ENCODE data around the gene DOCK2. TPM values are rescaled to one million over a fixed set of nuclear protein-coding genes. Genes with fewer than 3 reads are reported as not detected.

The DOCK2 gene
- total RNA-seq, 1 experiment from 2014 or later = 4.6 TPM

- H3K27me3 Mint-ChIP-seq (ENCODE audit: low read depth) = no peaks in the 10 kb centered on the region
- no peak for ATAC-seq
- no peaks in the 10 kb centered on the region for H3K9me3 Mint-ChIP-seq
- ChIA-PET CTCF (no interaction called here), POLR2A (no interaction called here)
- TF ChIP-seq ZNF532 (CRISPR knock-in tag; IDR thresholded peaks at IDR 0.05; ENCODE audit: borderline replicate concordance) (no peak), NFATC4 (CRISPR knock-in tag; IDR thresholded peaks at IDR 0.05) (no peak), TP53 (CRISPR knock-in tag; IDR thresholded peaks at IDR 0.05) (no peak), ZNF512 (CRISPR knock-in tag; IDR thresholded peaks at IDR 0.05; ENCODE audit: borderline replicate concordance) (no peak), PREB (CRISPR knock-in tag; IDR thresholded peaks at IDR 0.05; ENCODE audit: borderline replicate concordance) (no peak), FOXP4 (CRISPR knock-in tag; IDR thresholded peaks at IDR 0.05) (no peak), SMAD4 (CRISPR knock-in tag; IDR thresholded peaks at IDR 0.05) (no peak), GABPB1 (CRISPR knock-in tag; IDR thresholded peaks at IDR 0.05) (no peak), TCF7 (CRISPR knock-in tag; IDR thresholded peaks at IDR 0.05; ENCODE audit: low read depth) (no peak), FOXK1 (CRISPR knock-in tag; IDR thresholded peaks at IDR 0.05) (no peak), GRHL2 (CRISPR knock-in tag; IDR thresholded peaks at IDR 0.05; ENCODE audit: insufficient replicate concordance, severe bottlenecking) (no peak), ZBTB21 (CRISPR knock-in tag; IDR thresholded peaks at IDR 0.05; ENCODE audit: borderline replicate concordance) (no peak), CREM (CRISPR knock-in tag; IDR thresholded peaks at IDR 0.05) (no peak), ETV6 (CRISPR knock-in tag; IDR thresholded peaks at IDR 0.05) (no peak)
- H3K36me3 Mint-ChIP-seq = peaks cover 84% of the 10 kb centered on the region
- H3K4me1 Mint-ChIP-seq = no peaks in the 10 kb centered on the region
- DNase-seq (ENCODE audit: low spot score) = no peak
- H3K4me3 Mint-ChIP-seq = no peak overlapping the region
- H3K27ac Mint-ChIP-seq = no peak overlapping the region
These were observed 37.6 kb upstream of the DOCK2 start for GRCh38 chr5:169599451-169599850.

GRCh38 chr5:169602535-169602934 lies 34.5 kb upstream of the DOCK2 start:
- ATAC-seq = no peak

More at GRCh38 chr5:169602535-169602934, 34.5 kb upstream of the DOCK2 start:
- H3K4me3 Mint-ChIP-seq = no peak overlapping the region
- TF ChIP-seq STAT6 (CRISPR knock-in tag; conservative IDR thresholded peaks at IDR 0.05; ENCODE audit: low read depth) = no peak
- H3K27ac Mint-ChIP-seq = no peak overlapping the region
- no peaks in the 10 kb centered on the region for H3K27me3 Mint-ChIP-seq (ENCODE audit: low read depth)
- H3K9me3 Mint-ChIP-seq = no peaks in the 10 kb centered on the region
- DNase-seq (ENCODE audit: low spot score) = no peak
- H3K4me1 Mint-ChIP-seq = no peaks in the 10 kb centered on the region
- CTCF ChIA-PET = no interaction called here
- peaks cover 60% of the 10 kb centered on the region for H3K36me3 Mint-ChIP-seq
- POLR2A ChIA-PET = no interaction called here

All from WTC11 (cell line).